ENCODE measurements around the gene PCNX3. TPM values are rescaled to one million over a fixed set of nuclear protein-coding genes. Genes with fewer than 3 reads are reported as not detected.

PCNX3 gene
- total and polyA plus RNA-seq, 2 donors (not counting 1 experiment from before 2014, with no cell fraction given) = 8.0 to 14.7 TPM

DNA sequence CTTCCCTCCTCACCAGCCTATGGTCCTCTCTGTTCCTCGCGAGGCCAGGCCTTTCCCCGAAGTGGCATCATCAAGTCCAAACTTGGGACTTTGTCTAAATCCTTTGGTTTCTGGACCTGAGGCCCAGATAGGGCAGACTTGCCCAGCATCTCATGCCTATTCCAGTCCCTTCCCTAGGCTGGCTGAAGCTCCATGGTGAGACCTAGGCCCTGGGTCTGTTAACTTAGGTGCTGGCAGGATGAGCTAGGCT lies 35.7 kb downstream of the PCNX3 start:
- Histone ChIP-seq H3K4me2 (ENCODE audit: extremely low read depth, insufficient read depth, low read length) (no peak overlapping the region), H3K4me1 (ENCODE audit: control insufficient read depth, extremely low read depth, insufficient read depth, low read length) (peaks cover 26% of the 10 kb centered on the region), H3K27ac (ENCODE audit: insufficient read depth, low read length) (peak overlapping the region; percentile 95), H3K9ac (ENCODE audit: insufficient read depth, low read length) (no peak overlapping the region), H3K27me3 (ENCODE audit: control insufficient read depth, insufficient read depth, low read length) (no peaks in the 10 kb centered on the region), H3K4me3 (replicated peaks in 1 of 4; ENCODE audit: control extremely low read depth in 1 of 4, insufficient read depth in 1 of 4, low read depth in 3 of 4, low read length in 4 of 4) (no peak overlapping the region), H3K9me3 (ENCODE audit: control insufficient read depth, insufficient read depth, low read depth, low read length) (no peaks in the 10 kb centered on the region), H2AFZ (ENCODE audit: low read length) (no peak overlapping the region), H4K20me1 (ENCODE audit: control insufficient read depth, extremely low read depth, insufficient read depth, low read length) (no peaks in the 10 kb centered on the region), H3K79me2 (ENCODE audit: control insufficient read depth, insufficient read depth, low read length) (no peaks in the 10 kb centered on the region), H3K36me3 (ENCODE audit: control insufficient read depth, insufficient read depth, low read length) (peaks cover 39% of the 10 kb centered on the region)
- DNase-seq (ENCODE audit: low read depth in 2 of 2) = no peak
- TF ChIP-seq EZH2 (IDR thresholded peaks at IDR 0.05; ENCODE audit: low read length, missing control alignments) = no peak
- TF ChIP-seq, protein P1, sequence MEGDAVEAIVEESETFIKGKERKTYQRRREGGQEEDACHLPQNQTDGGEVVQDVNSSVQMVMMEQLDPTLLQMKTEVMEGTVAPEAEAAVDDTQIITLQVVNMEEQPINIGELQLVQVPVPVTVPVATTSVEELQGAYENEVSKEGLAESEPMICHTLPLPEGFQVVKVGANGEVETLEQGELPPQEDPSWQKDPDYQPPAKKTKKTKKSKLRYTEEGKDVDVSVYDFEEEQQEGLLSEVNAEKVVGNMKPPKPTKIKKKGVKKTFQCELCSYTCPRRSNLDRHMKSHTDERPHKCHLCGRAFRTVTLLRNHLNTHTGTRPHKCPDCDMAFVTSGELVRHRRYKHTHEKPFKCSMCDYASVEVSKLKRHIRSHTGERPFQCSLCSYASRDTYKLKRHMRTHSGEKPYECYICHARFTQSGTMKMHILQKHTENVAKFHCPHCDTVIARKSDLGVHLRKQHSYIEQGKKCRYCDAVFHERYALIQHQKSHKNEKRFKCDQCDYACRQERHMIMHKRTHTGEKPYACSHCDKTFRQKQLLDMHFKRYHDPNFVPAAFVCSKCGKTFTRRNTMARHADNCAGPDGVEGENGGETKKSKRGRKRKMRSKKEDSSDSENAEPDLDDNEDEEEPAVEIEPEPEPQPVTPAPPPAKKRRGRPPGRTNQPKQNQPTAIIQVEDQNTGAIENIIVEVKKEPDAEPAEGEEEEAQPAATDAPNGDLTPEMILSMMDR (conservative IDR thresholded peaks at IDR 0.05 in 1 of 2, IDR thresholded peaks at IDR 0.05 in 1 of 2; ENCODE audit: low read depth in 1 of 2, low read length in 2 of 2) = no peak

DNA sequence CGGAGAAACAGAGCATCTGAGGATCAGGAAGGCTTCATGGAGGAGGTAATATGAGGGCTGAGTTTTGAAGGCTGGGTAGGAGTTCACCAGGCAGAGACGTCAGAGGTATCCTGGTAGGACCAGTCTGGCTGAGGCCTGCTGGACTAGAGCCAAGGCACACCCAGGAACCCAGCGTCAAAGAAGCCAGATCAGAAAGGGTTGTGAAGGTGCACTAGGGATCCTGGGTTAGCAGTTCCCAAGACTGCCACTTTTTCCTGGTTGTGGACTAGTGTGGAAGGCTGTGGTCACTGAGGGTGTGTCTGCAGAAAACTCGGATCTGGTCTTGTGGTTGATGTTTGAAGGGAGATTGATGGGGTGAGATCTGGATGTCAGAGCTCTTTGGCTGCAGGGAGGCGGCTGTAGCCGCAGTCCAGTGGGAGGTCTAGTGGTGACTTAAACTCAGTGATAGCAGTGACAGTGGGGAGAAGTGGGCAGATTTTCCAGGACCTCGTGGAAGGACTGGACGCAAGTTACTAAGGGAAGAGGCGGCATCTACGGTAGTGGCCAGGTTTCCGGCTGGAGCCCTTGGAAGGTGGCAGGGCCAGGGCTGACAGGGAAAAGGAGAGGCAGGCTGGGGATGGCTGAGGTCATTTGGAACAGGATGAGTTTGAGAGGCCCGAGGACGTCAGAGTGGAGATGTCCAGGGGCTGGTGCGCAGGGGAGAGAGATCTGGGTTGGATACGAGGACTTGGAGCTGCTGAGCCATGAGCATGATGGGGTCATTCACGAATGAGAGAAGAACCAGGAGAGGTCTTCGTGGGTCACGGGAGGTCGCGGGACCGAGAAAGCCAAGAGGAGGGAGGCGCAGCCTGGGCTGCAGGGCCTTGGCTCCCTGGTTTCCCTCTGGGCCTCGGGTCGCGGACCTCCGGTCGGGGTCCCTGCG lies 36.3 kb downstream of the PCNX3 start:
- Histone ChIP-seq H3K27me3 (ENCODE audit: control insufficient read depth, insufficient read depth, low read length) (no peaks in the 10 kb centered on the region), H3K9me3 (ENCODE audit: control insufficient read depth, insufficient read depth, low read depth, low read length) (no peaks in the 10 kb centered on the region), H3K4me3 (replicated peaks in 1 of 4; ENCODE audit: control extremely low read depth in 1 of 4, insufficient read depth in 1 of 4, low read depth in 3 of 4, low read length in 4 of 4) (peak overlapping the region; percentile 37 to 56 (median 42)), H3K36me3 (ENCODE audit: control insufficient read depth, insufficient read depth, low read length) (peaks cover 35% of the 10 kb centered on the region), H3K27ac (ENCODE audit: insufficient read depth, low read length) (peak overlapping the region; percentile 95), H3K9ac (ENCODE audit: insufficient read depth, low read length) (peak overlapping the region; percentile 82), H4K20me1 (ENCODE audit: control insufficient read depth, extremely low read depth, insufficient read depth, low read length) (no peaks in the 10 kb centered on the region), H3K79me2 (ENCODE audit: control insufficient read depth, insufficient read depth, low read length) (no peaks in the 10 kb centered on the region), H2AFZ (ENCODE audit: low read length) (no peak overlapping the region), H3K4me1 (ENCODE audit: control insufficient read depth, extremely low read depth, insufficient read depth, low read length) (peaks cover 26% of the 10 kb centered on the region), H3K4me2 (ENCODE audit: extremely low read depth, insufficient read depth, low read length) (peak overlapping the region; percentile 85)
- TF ChIP-seq EZH2 (IDR thresholded peaks at IDR 0.05; ENCODE audit: low read length, missing control alignments) = no peak
- TF ChIP-seq, protein P1 (conservative IDR thresholded peaks at IDR 0.05 in 1 of 2, IDR thresholded peaks at IDR 0.05 in 1 of 2; ENCODE audit: low read depth in 1 of 2, low read length in 2 of 2) = no peak
- peak; percentile 39 to 83 for DNase-seq (ENCODE audit: low read depth in 2 of 2)

DNA sequence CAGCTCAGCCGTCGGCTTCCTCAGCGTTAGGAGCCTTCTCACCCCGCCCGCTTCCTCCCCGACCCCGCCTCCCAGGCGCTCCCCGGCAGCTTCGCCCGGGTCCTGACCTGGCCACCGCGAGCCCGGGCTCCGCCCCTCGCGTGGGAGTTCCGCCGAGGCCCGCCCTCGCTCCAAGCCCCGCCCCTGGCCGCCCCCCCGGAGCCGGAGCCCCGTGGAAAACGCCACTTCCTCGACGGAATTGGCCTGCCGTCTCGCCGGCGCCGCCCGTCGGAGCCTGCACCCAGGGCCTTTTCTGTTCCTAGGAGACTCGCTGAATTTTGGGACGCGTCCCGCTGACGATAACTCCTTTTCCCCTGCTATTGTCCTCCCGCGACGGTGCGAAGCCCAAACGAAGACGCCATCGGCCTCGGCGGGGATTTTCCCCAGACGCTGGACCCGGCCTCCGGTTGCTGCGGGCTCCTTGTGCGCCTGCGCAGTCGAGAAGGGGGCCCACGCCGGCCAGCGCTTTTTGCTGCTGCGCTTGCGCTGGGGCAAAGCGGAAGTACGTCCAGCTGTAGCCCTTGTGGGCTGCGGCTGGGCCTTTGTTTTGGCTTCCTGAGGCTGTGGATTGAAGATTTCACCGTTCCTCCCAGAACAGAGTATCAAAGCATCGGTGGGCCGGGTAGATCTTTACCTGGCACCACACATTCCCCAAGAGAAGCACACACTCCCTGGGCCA lies 37.1 kb downstream of the PCNX3 start:
- H3K9ac ChIP-seq (ENCODE audit: insufficient read depth, low read length) = peak overlapping the region; percentile 82
- peak overlapping the region; percentile 85 for H3K4me2 ChIP-seq (ENCODE audit: extremely low read depth, insufficient read depth, low read length)
- no peaks in the 10 kb centered on the region for H3K79me2 ChIP-seq (ENCODE audit: control insufficient read depth, insufficient read depth, low read length)
- H2AFZ ChIP-seq (ENCODE audit: low read length) = peak overlapping the region; percentile 53
- H3K27me3 ChIP-seq (ENCODE audit: control insufficient read depth, insufficient read depth, low read length) = no peaks in the 10 kb centered on the region
- DNase-seq (ENCODE audit: low read depth in 2 of 2) = peak; percentile 90 to 95
- H3K36me3 ChIP-seq (ENCODE audit: control insufficient read depth, insufficient read depth, low read length) = peaks cover 36% of the 10 kb centered on the region
- H4K20me1 ChIP-seq (ENCODE audit: control insufficient read depth, extremely low read depth, insufficient read depth, low read length) = no peaks in the 10 kb centered on the region
- peak overlapping the region; percentile 37 to 56 (median 46) for H3K4me3 ChIP-seq (replicated peaks in 1 of 4; ENCODE audit: control extremely low read depth in 1 of 4, insufficient read depth in 1 of 4, low read depth in 3 of 4, low read length in 4 of 4)
- H3K27ac ChIP-seq (ENCODE audit: insufficient read depth, low read length) = peak overlapping the region; percentile 95
- TF ChIP-seq EZH2 (IDR thresholded peaks at IDR 0.05; ENCODE audit: low read length, missing control alignments) = no peak
- TF ChIP-seq, protein P1 (conservative IDR thresholded peaks at IDR 0.05 in 1 of 2, IDR thresholded peaks at IDR 0.05 in 1 of 2; ENCODE audit: low read depth in 1 of 2, low read length in 2 of 2) = no peak
- peaks cover 26% of the 10 kb centered on the region for H3K4me1 ChIP-seq (ENCODE audit: control insufficient read depth, extremely low read depth, insufficient read depth, low read length)
- no peaks in the 10 kb centered on the region for H3K9me3 ChIP-seq (ENCODE audit: control insufficient read depth, insufficient read depth, low read depth, low read length)
